ENCODE data around the gene KLHDC4.
"Not testable (repeated sequence)": the region's sequence is repeated elsewhere in the genome, so short reads cannot be mapped to it uniquely, and the experiment has no call there.

DNA sequence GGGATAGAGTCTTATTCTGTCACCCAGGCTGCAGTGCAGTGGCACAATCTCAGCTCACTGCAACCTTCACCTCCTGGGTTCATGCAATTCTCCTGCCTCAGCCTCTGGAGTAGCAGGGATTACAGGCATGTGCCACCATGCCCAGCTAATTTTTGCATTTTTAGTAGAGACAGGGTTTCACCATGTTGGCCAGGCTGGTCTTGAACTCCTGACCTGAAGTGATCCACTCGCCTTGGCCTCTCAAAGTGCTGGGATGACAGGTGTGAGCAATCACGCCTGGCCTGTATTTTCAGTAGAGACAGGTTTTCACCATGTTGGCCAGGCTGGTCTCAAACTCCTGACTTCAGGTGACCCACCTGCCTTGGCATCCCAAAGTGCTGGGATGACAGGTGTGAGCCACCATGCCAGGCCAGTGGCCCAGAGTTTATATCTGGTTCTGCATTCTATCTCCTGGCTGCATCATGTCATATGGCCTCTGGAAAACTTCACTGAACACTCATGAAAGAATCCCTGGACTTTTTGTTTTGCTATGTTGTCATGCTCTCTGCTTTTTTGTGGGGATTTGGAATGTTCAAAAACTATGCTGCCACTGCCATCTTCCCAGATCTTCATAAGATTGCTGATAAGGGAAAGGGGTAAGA lies 21.8 kb upstream of the KLHDC4 start:
- TF ChIP-seq, protein P1, sequence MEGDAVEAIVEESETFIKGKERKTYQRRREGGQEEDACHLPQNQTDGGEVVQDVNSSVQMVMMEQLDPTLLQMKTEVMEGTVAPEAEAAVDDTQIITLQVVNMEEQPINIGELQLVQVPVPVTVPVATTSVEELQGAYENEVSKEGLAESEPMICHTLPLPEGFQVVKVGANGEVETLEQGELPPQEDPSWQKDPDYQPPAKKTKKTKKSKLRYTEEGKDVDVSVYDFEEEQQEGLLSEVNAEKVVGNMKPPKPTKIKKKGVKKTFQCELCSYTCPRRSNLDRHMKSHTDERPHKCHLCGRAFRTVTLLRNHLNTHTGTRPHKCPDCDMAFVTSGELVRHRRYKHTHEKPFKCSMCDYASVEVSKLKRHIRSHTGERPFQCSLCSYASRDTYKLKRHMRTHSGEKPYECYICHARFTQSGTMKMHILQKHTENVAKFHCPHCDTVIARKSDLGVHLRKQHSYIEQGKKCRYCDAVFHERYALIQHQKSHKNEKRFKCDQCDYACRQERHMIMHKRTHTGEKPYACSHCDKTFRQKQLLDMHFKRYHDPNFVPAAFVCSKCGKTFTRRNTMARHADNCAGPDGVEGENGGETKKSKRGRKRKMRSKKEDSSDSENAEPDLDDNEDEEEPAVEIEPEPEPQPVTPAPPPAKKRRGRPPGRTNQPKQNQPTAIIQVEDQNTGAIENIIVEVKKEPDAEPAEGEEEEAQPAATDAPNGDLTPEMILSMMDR (IDR thresholded peaks at IDR 0.05; ENCODE audit: insufficient read depth, low read length, poor library complexity, severe bottlenecking), result not testable (repeated sequence)
- TF ChIP-seq EZH2phosphoT487 (conservative IDR thresholded peaks at IDR 0.05; ENCODE audit: low read length), result not testable (repeated sequence)

Data from SU-DHL-6 (cell line).